HG02763 (cell line): ENCODE results near the gene GSE1.

ENCODE experiments used
- ATAC-seq: cut with Tn5 transposase; IDR thresholded peaks from one replicate; pipeline ENCODE4 v1.9.1; 2021; ENCODE audit warnings: mild to moderate bottlenecking, moderate library complexity; ENCODE audit not compliant: unreplicated experiment

GSE1 gene

GRCh38 chr16:85573696-85574641 is 39.2 kb upstream of the GSE1 start:
- no peak for ATAC-seq

- ATAC-seq: no peak
Measured at GRCh38 chr16:85574672-85575475, 38.2 kb upstream of the GSE1 start.

- ATAC-seq: no peak
Measured at GRCh38 chr16:85575920-85576319, 37.2 kb upstream of the GSE1 start.

- ATAC-seq: no peak
Measured at GRCh38 chr16:85576944-85577343, 36.2 kb upstream of the GSE1 start.

- no peak for ATAC-seq
Measured at GRCh38 chr16:85577899-85578598, 35.1 kb upstream of the GSE1 start.

GRCh38 chr16:85578599-85578948 is 34.5 kb upstream of the GSE1 start:
- no peak for ATAC-seq

- ATAC-seq: no peak
Measured at GRCh38 chr16:85579191-85579590, 33.9 kb upstream of the GSE1 start.

GRCh38 chr16:85579923-85580580 is 33.1 kb upstream of the GSE1 start:
- ATAC-seq: no peak

- no peak for ATAC-seq
Measured at GRCh38 chr16:85580684-85581083, 32.4 kb upstream of the GSE1 start.

- ATAC-seq: no peak
Measured at GRCh38 chr16:85582229-85582991, 30.7 kb upstream of the GSE1 start.

- ATAC-seq: no peak
Measured at GRCh38 chr16:85583491-85584181, 29.5 kb upstream of the GSE1 start.

- ATAC-seq: no peak
Measured at GRCh38 chr16:85584267-85584666, 28.9 kb upstream of the GSE1 start.

- no peak for ATAC-seq
Measured at GRCh38 chr16:85584819-85585282, 28.3 kb upstream of the GSE1 start.

GRCh38 chr16:85585711-85586110 is 27.4 kb upstream of the GSE1 start:
- no peak for ATAC-seq

- ATAC-seq: no peak
Measured at GRCh38 chr16:85586380-85587104, 26.6 kb upstream of the GSE1 start.

GRCh38 chr16:85587762-85588556 is 25.2 kb upstream of the GSE1 start:
- no peak for ATAC-seq

- no peak for ATAC-seq
Measured at GRCh38 chr16:85588562-85589503, 24.3 kb upstream of the GSE1 start.
